Anterior cingulate cortex (tissue), 58 donors: Measurements from ENCODE around the gene HRAS.
"Not testable (repeated sequence)": the region's sequence is repeated elsewhere in the genome, so short reads cannot be mapped to it uniquely, and the experiment has no call there.

Experiments
- DNase-seq, 58 donors: peaks; one replicate each; lab custom pipeline; 2025; lab: John Stamatoyannopoulos, UW

Gene HRAS

DNA sequence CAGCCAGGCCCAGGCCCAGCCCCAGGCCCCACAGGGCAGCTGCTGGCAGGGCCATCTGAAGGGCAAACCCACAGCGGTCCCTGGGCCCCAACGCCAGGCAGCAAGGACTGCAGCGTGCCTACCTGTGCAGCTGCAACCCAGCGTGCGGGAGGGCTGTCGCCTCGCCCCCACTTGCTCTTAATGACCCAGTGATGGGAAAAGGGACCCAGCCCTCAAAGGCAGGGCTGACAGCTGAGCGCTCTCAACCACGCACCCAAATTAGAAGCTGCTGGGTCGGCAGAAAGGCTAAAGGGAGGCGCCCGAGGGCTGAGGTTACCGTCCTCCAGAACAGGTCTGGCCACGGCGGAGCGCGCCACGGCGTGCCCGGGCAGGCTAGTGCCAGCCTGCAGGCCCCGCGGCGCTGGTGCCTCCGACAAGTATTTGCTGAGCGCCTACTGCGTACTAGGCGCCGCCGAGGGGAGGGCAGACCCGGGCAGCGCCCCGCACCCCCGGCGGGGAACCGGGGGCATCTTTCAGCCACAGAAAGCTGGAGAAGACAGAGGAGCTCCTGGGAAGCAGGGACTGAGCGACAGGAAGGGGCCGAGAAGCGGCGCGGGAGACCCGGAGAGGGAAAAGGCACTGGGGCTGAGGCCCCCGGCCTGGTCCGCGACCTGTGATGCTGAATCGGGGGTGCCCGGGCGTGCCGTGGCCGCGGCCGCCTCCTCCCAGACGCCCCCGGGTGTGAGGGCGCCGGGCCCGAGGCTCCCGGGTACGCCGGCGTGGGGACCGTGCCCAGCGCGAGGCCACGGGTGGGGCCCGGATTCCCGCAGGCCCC lies 773 bp downstream of the HRAS start:
- DNase-seq: peak in 4 of 58 donors; percentile 15 to 54 (median 34)

GRCh38 chr11:533586-534395 lies 1.6 kb downstream of the HRAS start:
- DNase-seq: no peak

DNA sequence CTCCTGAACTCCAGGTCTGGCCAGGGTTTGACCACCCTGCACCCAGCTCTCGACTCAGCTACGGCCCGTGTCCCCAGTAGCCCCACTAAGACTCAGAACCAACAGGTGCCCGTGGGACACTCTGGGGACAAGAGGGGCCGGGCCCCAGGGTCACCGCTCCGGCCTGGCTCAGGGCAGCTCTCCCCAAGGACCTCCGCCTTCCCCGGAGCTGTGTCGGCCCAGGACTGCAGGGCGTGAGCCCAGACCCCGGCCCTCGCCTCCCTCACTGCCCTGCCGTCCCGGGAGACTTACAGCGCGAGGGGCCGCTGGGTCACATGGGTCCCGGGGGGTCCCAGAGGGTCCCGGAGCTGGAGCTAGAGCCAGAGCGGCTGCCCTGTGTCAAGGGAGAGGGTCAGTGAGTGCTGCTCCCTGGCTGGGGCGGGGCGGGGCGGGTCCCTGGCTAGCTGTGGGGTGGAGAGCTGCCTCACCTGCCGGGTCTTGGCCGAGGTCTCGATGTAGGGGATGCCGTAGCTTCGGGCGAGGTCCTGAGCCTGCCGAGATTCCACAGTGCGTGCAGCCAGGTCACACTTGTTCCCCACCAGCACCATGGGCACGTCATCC lies 2.3 kb downstream of the HRAS start:
- no peak for DNase-seq

GRCh38 chr11:532527-532985 lies 2.8 kb downstream of the HRAS start:
- DNase-seq: no peak

DNA sequence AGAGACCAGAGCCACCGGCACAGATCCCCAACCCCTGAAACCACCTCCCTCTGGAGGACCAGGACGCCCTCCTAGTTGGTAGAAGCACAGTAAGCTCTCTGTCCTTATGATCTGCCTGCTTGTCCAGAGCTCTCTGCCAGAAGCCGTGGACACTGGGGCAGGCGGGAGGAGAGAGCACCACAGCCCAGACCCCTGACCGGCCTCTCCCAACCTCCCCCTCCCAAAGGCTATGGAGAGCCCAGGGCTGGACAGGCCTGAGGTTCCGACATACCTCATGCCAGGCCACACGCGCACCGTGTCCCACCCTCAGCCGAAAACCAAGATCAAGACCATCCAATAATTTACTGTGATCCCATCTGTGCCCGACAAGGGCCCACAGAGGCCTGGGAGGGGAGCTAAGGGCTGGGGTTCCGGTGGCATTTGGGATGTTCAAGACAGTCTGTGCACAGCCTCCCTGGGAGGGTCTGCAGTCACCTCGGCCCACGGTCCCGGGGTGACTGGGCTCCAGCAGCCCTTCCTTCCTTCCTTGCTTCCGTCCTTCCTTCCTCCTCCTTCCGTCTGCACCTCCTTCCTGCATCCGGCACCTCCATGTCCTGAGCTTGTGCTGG lies 3.4 kb downstream of the HRAS start:
- no peak for DNase-seq

DNA sequence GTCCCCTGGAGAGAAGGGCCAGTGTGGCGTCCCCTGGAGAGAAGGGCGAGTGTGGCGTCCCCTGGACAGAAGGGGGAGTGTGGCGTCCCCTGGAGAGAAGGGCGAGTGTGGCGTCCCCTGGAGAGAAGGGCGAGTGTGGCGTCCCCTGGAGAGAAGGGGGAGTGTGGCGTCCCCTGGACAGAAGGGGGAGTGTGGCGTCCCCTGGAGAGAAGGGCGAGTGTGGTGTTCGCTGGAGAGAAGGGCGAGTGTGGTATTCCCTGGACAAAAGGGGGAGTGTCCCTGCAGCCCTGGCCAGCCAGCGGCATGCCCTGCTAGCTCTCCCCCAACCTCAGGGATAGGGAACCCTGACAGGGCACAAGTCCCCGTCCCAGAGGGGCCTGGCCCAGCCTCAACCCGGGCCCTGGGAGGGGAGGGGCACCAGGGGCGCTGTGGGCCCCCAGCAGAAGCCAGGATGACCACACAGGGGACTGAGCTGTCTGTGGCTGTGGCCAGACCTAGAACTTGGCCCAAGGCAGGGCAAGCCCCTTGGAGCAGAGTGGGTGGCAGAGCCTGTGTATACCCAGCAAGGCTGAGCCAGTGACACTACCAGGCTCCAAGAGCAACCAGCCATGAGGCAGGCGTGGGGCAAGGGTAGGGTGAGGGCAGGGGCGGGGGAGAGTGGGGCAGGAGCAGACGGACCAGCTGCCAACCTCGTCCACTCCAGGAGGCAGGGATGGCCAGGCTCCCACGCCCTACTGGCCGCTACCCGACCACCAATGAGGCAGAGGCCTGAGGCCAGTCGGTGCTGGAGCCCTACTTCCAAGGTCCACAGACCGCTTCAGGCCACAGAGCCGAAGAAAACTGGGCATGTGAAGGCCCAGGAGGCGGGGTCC lies 4.2 kb downstream of the HRAS start:
- DNase-seq: no peak

- DNase-seq: no peak
These were observed 5.5 kb downstream of the HRAS start for GRCh38 chr11:529728-530411.

DNA sequence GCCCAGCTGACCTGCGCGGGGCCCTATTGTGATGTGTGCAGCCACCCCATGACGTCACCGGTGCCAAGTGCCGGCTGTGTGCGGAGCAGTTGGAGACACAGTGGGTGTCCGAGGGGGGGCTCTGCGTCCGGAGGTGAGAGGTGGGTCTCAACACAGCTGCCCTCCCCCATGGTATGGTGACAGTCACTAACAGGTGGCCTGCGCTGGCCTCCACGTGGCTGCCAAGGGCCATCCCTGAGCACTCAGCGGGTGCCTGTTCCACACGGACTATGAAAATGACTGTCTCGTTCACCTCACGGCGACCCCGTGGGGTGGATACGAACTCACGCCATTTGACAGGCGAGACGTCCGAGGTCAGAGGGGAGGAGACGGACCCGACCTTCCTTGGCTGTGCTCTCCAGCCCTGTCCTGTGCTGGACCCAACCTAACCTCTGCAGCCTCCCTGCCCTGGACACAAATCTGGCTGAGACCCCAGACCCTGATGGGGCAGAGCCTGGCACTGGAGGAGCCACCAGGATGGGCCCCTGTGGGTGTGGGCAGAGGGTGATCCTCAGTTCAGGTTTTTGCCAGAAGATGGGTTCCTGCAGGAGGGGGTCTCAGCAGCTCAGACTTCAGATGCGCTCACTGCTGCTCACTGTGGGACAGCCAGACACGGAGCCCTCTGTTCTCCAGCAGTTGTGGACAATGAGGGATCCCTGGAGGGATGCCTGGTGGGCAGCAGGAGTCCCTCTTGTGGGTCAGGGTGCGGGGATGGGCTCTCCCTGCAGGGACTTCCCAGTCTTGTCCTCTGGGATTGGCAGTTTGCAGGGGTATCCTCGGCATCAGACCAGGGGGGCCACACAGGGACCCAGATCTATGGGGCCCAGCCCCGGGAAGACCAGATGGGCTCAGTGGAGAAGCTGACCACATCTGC lies 6.3 kb downstream of the HRAS start:
- DNase-seq: no peak

GRCh38 chr11:528166-528814 lies 7.1 kb downstream of the HRAS start:
- DNase-seq: no peak

DNA sequence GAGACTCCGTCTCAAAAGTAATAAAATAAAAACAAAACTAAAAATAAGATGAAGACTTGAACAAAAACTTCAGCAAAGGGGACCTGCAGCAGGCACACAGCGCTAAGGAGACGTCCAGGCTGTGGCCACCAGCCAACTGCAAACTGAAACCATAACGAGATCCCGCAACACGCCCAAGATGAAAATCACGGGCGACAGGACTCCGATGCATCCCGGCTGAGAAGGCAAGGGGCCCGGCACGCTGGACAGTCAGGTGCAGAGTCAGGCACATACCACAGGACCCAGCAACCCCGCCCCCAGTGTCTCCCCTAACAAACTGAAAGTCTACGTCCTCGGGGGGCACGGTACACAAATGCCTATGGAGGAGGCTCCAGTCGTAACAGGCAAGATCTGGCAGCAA lies 9.2 kb downstream of the HRAS start:
- DNase-seq: no peak

DNA sequence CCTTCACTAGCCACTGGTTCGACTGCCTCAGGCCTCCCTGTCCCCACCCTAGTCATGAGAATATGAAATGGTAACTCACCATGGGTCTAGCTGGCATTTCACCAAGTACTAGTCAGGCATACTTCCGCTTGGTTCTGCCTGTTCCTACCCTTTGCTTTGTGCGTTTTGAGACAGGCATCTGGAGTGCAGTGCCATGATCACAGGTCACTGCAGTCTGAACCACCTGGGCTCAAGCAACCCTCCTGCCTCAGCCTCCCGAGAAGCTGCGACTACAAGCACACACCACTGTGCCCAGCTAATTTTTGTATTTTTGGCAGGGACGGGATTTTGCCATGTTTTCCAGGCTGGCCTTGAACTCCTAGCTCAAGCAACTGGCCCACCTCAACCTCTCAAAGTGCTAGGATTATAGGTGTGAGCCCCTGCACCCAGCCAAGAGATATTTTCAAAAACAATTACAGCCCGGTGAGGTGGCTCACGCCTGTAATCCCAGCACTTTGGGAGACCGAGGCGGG lies 14.1 kb downstream of the HRAS start:
- DNase-seq: no peak

- DNase-seq: no peak
These were observed 14.8 kb downstream of the HRAS start for GRCh38 chr11:520428-521176.

DNA sequence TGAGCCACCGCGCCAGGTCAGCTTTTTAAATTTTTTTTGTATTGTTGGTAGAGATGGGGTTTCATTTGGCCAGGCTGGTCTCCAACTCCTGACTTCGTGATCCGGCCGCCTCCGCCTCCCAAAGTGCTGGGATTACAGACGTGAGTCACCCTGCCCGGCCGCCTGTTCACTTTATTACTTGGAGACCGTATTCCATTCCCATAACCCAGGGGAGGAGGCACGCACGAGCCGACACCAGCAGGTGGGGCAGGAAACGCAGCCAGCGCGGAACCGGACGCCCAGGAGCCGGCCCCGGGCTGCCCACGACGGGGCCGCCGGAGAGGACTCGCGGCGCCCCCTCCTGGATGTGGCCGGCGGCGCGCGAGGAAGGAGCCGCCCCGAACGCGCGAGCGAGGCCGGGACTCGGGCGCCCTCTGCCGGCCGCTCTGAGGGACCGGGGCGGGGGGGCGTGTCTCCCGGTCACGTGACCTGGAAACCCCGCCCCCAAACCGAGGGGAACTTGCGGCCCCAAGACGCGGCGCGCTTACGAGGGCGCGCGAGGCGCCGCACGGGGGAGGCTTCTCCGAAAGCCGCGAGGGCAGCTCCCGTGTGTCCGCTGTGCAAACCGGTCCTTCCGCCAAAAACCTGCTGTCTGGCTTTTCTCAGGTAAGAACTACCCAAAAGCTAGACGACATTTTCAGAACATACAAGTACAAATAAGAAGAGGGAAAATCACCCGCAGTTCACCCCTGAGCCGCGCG lies 16.7 kb downstream of the HRAS start:
- peak in 2 of 58 donors; percentile 70 to 84 for DNase-seq

GRCh38 chr11:516918-517685 lies 18.3 kb downstream of the HRAS start:
- DNase-seq: not testable (repeated sequence)

DNA sequence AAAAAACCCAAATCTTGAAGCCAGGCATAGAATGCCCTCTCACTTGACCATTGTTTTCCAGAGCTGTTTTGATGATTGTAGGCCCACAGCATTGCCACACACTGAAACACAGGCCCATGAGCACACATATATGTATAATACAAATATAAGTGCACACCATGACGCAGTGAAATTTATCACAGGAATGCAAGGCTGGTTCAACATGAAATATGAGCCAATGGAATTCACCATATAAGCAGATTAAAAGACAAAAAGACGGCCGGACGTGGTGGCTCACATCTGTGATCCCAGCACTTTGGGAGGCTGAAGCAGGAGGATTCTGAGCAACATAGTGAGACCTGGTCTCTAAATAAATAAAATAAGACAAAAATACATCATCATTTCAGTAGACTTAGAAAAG lies 19.0 kb downstream of the HRAS start:
- DNase-seq: no peak
